NB4 (cell line): ENCODE measurements around the gene FRMPD3.

ENCODE experiments used
- DNase-seq: peaks from one replicate; pipeline ENCODE4 v3.0.0; 2010; ENCODE audit warnings: low read depth
- H3K4me3 ChIP-seq: one replicate; pipeline ENCODE4 v1.5.1; 2011; ENCODE audit warnings: mild to moderate bottlenecking, low read depth, low read length, moderate library complexity
- CTCF ChIP-seq: IDR thresholded peaks from one replicate; pipeline ENCODE4 v1.5.1; 2012; ENCODE audit warnings: low read depth, low read length
- MAX ChIP-seq: IDR thresholded peaks from 2 replicates; pipeline ENCODE4 v1.6.1; 2011; ENCODE audit warnings: low read depth, low read length
- MYC ChIP-seq: IDR thresholded peaks from 2 replicates; pipeline ENCODE4 v1.6.1; 2011; ENCODE audit warnings: low read depth, low read length
- POLR2A ChIP-seq: IDR thresholded peaks from 2 replicates; pipeline ENCODE4 v1.6.1; 2011; ENCODE audit warnings: mild to moderate bottlenecking; ENCODE audit not compliant: insufficient read length; ENCODE audit errors: extremely low read depth

The FRMPD3 gene

GRCh38 chrX:107440692-107441091, 8.8 kb upstream of the FRMPD3 start:
- no peak overlapping the region for H3K4me3 ChIP-seq
- TF ChIP-seq CTCF: no peak
- TF ChIP-seq MAX: no peak
- no peak for TF ChIP-seq POLR2A
- TF ChIP-seq MYC: no peak
- no peak for DNase-seq

GRCh38 chrX:107442914-107443527, 6.4 kb upstream of the FRMPD3 start:
- no peak overlapping the region for H3K4me3 ChIP-seq
- no peak for TF ChIP-seq POLR2A
- TF ChIP-seq MAX: no peak
- TF ChIP-seq CTCF: no peak
- TF ChIP-seq MYC: no peak
- no peak for DNase-seq

- TF ChIP-seq CTCF (no peak), MYC (no peak), MAX (no peak), POLR2A (no peak)
- no peak overlapping the region for H3K4me3 ChIP-seq
- DNase-seq: no peak
These were observed 4.3 kb upstream of the FRMPD3 start for GRCh38 chrX:107445146-107445545.

- DNase-seq: no peak
- TF ChIP-seq MAX (no peak), MYC (no peak), POLR2A (no peak), CTCF (no peak)
- no peak overlapping the region for H3K4me3 ChIP-seq
These were observed 3.8 kb upstream of the FRMPD3 start for GRCh38 chrX:107445631-107446030.

GRCh38 chrX:107447642-107448041, 1.8 kb upstream of the FRMPD3 start:
- no peak for TF ChIP-seq POLR2A
- no peak for TF ChIP-seq MYC
- TF ChIP-seq MAX: no peak
- no peak for TF ChIP-seq CTCF
- no peak overlapping the region for H3K4me3 ChIP-seq
- no peak for DNase-seq

GRCh38 chrX:107448625-107448997, 841 bp upstream of the FRMPD3 start:
- no peak for TF ChIP-seq MAX
- TF ChIP-seq POLR2A: no peak
- TF ChIP-seq MYC: no peak
- no peak for TF ChIP-seq CTCF
- H3K4me3 ChIP-seq: no peak overlapping the region
- DNase-seq: no peak
